Measurements from ENCODE around the gene C1QL1.

C1QL1 gene

DNA sequence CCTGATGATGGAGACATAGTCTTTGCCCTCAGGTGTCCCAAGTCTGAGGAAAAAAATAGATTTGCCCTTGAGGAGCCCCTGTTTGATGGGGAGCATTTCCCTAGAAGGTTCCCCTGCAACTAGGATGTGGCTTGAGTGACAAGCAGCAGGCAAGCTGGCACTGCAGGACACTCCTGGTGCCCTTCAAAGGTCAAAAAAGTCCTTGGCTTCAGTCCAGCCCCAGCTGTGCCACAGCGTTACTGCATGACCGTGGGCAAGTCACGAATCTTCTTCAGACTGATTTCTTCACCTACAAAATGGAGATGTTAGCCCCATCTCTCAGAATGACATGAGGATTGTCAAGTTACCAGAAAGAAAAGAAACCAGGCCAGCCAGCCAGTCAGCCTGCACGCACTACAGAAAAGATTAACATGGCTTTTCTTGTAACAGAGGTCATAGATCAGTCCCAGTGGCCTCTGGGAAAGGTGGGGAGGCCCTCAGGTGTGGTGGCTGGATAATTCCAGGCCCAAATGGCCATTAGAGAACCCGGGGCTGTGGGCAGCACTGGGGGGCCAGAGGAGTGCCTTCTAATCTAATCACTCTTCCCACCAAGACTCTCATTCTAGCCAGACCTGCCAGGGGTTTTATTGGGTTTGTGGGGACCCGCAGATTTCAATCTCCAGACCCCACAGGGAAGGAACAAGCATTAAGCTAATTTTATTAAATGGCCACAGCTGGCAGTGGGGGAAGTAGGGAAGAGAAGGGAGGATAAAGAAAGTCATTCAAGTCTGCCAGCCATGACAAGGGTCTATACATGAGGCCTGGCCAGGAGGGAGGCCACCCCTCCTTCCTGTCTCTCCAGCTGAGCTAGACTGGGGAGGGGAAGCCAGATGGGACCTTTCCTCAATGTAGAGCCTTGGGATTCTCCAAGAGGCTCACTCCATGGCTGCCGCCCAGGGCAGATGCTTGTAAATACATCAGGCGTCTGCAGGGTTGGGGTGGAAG, 10.8 kb downstream of the C1QL1 start:
- Histone ChIP-seq H3K4me3 (ENCODE audit: low read depth, low read length) (no peak overlapping the region), H3K9ac (ENCODE audit: low read length) (no peak overlapping the region), H2AFZ (ENCODE audit: insufficient read depth, low read length, poor library complexity) (no peak overlapping the region), H3K4me2 (ENCODE audit: low read length) (no peak overlapping the region), H3K27ac (ENCODE audit: low read depth, low read length) (no peak overlapping the region), H3K79me1 (ENCODE audit: low read length) (no peaks in the 10 kb centered on the region), H2BK5ac (ENCODE audit: low read depth, low read length, poor library complexity) (no peak overlapping the region), H3K18ac (ENCODE audit: low read length) (no peak overlapping the region), H3K14ac (ENCODE audit: low read length) (no peak overlapping the region), H3K4ac (ENCODE audit: low read depth, low read length) (no peak overlapping the region), H2AK5ac (ENCODE audit: low read length) (no peak overlapping the region), H3K9me3 (ENCODE audit: insufficient read depth, low read depth, low read length) (no peaks in the 10 kb centered on the region), H3K27me3 (ENCODE audit: insufficient read depth, low read length) (peaks cover 2% of the 10 kb centered on the region), H3K4me1 (ENCODE audit: control insufficient read depth in 1 of 2, insufficient read depth in 2 of 2, low read length in 2 of 2) (no peaks in the 10 kb centered on the region), H2BK12ac (ENCODE audit: low read length) (no peak overlapping the region), H3K23ac (ENCODE audit: low read length) (no peak overlapping the region), H3K36me3 (ENCODE audit: control insufficient read depth in 1 of 2, insufficient read depth in 2 of 2, low read length in 2 of 2) (no peaks in the 10 kb centered on the region), H4K91ac (ENCODE audit: low read depth, low read length) (no peak overlapping the region), H3K79me2 (ENCODE audit: control insufficient read depth, insufficient read depth, low read length, poor library complexity) (no peaks in the 10 kb centered on the region), H4K8ac (ENCODE audit: low read depth, low read length) (no peak overlapping the region), H2BK120ac (ENCODE audit: insufficient read depth, low read length, poor library complexity) (no peak overlapping the region), H4K12ac (ENCODE audit: low read depth, low read length) (no peak overlapping the region)
- no CpG with 5 or more reads among the region's 8 CpGs for WGBS (ENCODE audit: extremely low coverage, insufficient coverage, insufficient read length)
- DNase-seq: no peak

DNA sequence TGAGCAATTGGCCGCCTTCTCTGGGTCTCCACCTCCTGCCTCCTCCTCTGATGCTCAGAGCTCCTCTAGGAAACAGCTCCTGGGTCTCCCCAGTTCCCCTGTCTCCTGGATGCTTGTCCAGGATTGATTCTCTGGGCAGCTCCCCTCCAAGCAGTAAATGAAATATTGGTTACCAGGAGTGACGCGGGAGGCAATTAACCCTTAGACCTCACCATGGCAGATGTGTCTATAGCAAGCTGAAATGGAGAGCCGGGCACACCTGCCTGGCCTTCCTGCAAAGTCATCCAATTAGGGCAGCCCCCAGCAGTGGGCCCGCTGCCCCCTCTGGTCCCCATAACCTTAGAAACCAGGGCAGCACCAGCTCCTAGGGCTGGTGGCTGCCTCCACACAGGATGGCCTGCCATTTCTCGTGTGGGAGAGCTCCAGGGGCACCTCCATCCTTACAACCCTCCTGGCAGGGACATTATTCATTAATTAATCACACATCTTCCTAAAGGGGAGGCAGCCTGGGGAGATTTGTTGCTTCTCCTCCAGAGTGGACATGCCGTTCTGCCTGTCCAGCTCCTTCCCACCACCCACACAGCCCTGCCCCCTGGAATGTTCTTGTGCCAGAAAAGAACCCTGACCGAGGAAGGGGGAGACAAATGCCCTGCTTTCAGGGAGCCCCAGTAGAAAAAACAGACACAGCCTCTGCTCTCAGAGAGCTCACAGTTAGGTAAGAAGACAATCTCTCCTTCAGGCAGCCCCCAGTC, 12.3 kb downstream of the C1QL1 start:
- DNase-seq: no peak
- Histone ChIP-seq H3K4me2 (ENCODE audit: low read length) (no peak overlapping the region), H3K9ac (ENCODE audit: low read length) (no peak overlapping the region), H3K36me3 (ENCODE audit: control insufficient read depth in 1 of 2, insufficient read depth in 2 of 2, low read length in 2 of 2) (no peaks in the 10 kb centered on the region), H3K27ac (ENCODE audit: low read depth, low read length) (no peak overlapping the region), H3K23ac (ENCODE audit: low read length) (no peak overlapping the region), H2BK5ac (ENCODE audit: low read depth, low read length, poor library complexity) (no peak overlapping the region), H3K4me1 (ENCODE audit: control insufficient read depth in 1 of 2, insufficient read depth in 2 of 2, low read length in 2 of 2) (no peaks in the 10 kb centered on the region), H3K4me3 (ENCODE audit: low read depth, low read length) (no peak overlapping the region), H4K8ac (ENCODE audit: low read depth, low read length) (no peak overlapping the region), H3K9me3 (ENCODE audit: insufficient read depth, low read depth, low read length) (no peaks in the 10 kb centered on the region), H3K79me2 (ENCODE audit: control insufficient read depth, insufficient read depth, low read length, poor library complexity) (no peaks in the 10 kb centered on the region), H2AK5ac (ENCODE audit: low read length) (no peak overlapping the region), H3K4ac (ENCODE audit: low read depth, low read length) (no peak overlapping the region), H2AFZ (ENCODE audit: insufficient read depth, low read length, poor library complexity) (no peak overlapping the region), H3K18ac (ENCODE audit: low read length) (no peak overlapping the region), H3K14ac (ENCODE audit: low read length) (no peak overlapping the region), H3K79me1 (ENCODE audit: low read length) (no peaks in the 10 kb centered on the region), H3K27me3 (ENCODE audit: insufficient read depth, low read length) (peaks cover 2% of the 10 kb centered on the region), H4K12ac (ENCODE audit: low read depth, low read length) (no peak overlapping the region), H4K91ac (ENCODE audit: low read depth, low read length) (no peak overlapping the region), H2BK12ac (ENCODE audit: low read length) (no peak overlapping the region), H2BK120ac (ENCODE audit: insufficient read depth, low read length, poor library complexity) (no peak overlapping the region)
- WGBS (ENCODE audit: extremely low coverage, insufficient coverage, insufficient read length): no CpG with 5 or more reads among the region's 8 CpGs

DNA sequence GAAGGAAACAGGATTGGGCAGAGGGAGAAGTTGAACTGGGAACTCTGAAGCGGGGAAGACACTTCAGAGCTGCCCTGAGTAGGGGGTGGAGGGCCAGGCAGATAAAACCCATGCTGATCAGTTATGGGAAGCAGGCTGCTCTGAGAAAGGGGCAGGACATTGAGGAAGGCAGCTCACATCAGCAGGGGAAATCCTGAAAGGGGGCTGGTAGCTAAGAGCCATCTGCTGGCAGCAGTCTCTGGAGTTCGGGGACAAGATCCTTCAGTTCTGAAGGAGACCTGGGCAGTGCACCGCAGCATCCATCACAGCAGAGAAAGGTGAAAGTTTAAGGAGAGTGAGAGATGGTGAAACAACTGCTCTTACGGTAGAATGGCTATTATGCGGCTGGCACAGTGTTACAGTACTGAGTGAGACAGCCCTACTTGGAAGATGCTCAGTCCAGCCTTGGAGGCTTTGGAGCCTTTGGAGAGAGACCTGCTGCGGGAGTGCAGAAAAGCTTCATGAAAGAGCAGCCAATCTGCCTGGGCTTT, 15.1 kb downstream of the C1QL1 start:
- Histone ChIP-seq H2BK120ac (ENCODE audit: insufficient read depth, low read length, poor library complexity) (no peak overlapping the region), H3K14ac (ENCODE audit: low read length) (no peak overlapping the region), H3K79me2 (ENCODE audit: control insufficient read depth, insufficient read depth, low read length, poor library complexity) (no peaks in the 10 kb centered on the region), H3K18ac (ENCODE audit: low read length) (no peak overlapping the region), H3K23ac (ENCODE audit: low read length) (no peak overlapping the region), H4K12ac (ENCODE audit: low read depth, low read length) (no peak overlapping the region), H3K9me3 (ENCODE audit: insufficient read depth, low read depth, low read length) (no peaks in the 10 kb centered on the region), H2BK5ac (ENCODE audit: low read depth, low read length, poor library complexity) (no peak overlapping the region), H4K91ac (ENCODE audit: low read depth, low read length) (no peak overlapping the region), H3K4ac (ENCODE audit: low read depth, low read length) (no peak overlapping the region), H3K4me2 (ENCODE audit: low read length) (no peak overlapping the region), H3K9ac (ENCODE audit: low read length) (no peak overlapping the region), H2BK12ac (ENCODE audit: low read length) (no peak overlapping the region), H2AFZ (ENCODE audit: insufficient read depth, low read length, poor library complexity) (no peak overlapping the region), H3K4me1 (ENCODE audit: control insufficient read depth in 1 of 2, insufficient read depth in 2 of 2, low read length in 2 of 2) (peaks cover 2% of the 10 kb centered on the region in 2 experiments), H2AK5ac (ENCODE audit: low read length) (no peak overlapping the region), H3K27ac (ENCODE audit: low read depth, low read length) (no peak overlapping the region), H3K4me3 (ENCODE audit: low read depth, low read length) (no peak overlapping the region), H4K8ac (ENCODE audit: low read depth, low read length) (no peak overlapping the region), H3K27me3 (ENCODE audit: insufficient read depth, low read length) (no peaks in the 10 kb centered on the region), H3K79me1 (ENCODE audit: low read length) (no peaks in the 10 kb centered on the region), H3K36me3 (ENCODE audit: control insufficient read depth in 1 of 2, insufficient read depth in 2 of 2, low read length in 2 of 2) (no peaks in the 10 kb centered on the region)
- WGBS (ENCODE audit: extremely low coverage, insufficient coverage, insufficient read length): no CpG with 5 or more reads among the region's 6 CpGs
- no peak for DNase-seq

DNA sequence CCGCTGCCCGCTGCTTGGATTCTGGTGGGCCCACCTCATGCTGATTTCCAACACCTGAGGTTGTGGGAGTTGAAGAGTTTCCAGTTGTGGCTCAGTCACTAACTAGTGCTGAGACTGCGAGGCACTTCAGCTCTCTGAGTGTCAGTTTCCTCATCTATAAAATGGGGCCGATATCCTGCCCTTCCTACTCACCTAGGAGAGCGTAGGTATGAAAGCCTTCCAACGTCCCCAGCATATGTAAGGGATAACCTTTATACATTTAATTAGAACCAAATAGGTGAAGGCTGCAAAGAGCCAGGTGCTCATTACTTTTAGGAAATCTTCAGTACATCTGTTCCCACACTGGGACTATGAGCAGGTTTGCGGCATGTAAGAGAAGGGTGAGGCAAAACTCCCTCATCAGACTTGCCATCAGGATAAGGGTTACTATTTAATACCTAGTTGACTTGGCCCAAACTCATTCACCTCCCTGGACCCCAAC, 19.7 kb downstream of the C1QL1 start:
- no peaks in the 10 kb centered on the region for H3K36me3 ChIP-seq (ENCODE audit: control insufficient read depth in 1 of 2, insufficient read depth in 2 of 2, low read length in 2 of 2)
- H3K79me1 ChIP-seq (ENCODE audit: low read length): peaks cover 3% of the 10 kb centered on the region
- no peak overlapping the region for H3K18ac ChIP-seq (ENCODE audit: low read length)
- no peak overlapping the region for H2BK12ac ChIP-seq (ENCODE audit: low read length)
- peak overlapping the region; percentile 98 for H3K4me2 ChIP-seq (ENCODE audit: low read length)
- no peak overlapping the region for H3K14ac ChIP-seq (ENCODE audit: low read length)
- H2BK120ac ChIP-seq (ENCODE audit: insufficient read depth, low read length, poor library complexity): no peak overlapping the region
- no peak overlapping the region for H3K4ac ChIP-seq (ENCODE audit: low read depth, low read length)
- H2BK5ac ChIP-seq (ENCODE audit: low read depth, low read length, poor library complexity): no peak overlapping the region
- no peak overlapping the region for H2AFZ ChIP-seq (ENCODE audit: insufficient read depth, low read length, poor library complexity)
- H3K9me3 ChIP-seq (ENCODE audit: insufficient read depth, low read depth, low read length): no peaks in the 10 kb centered on the region
- H3K27me3 ChIP-seq (ENCODE audit: insufficient read depth, low read length): no peaks in the 10 kb centered on the region
- H4K91ac ChIP-seq (ENCODE audit: low read depth, low read length): peak overlapping the region; percentile 3
- no peak overlapping the region for H3K9ac ChIP-seq (ENCODE audit: low read length)
- H4K12ac ChIP-seq (ENCODE audit: low read depth, low read length): peak overlapping the region; percentile 81
- no CpG with 5 or more reads among the region's 7 CpGs for WGBS (ENCODE audit: extremely low coverage, insufficient coverage, insufficient read length)
- no peak overlapping the region for H3K23ac ChIP-seq (ENCODE audit: low read length)
- H4K8ac ChIP-seq (ENCODE audit: low read depth, low read length): peak overlapping the region; percentile 90
- H3K4me3 ChIP-seq (ENCODE audit: low read depth, low read length): no peak overlapping the region
- no peak for DNase-seq
- no peak overlapping the region for H2AK5ac ChIP-seq (ENCODE audit: low read length)
- H3K27ac ChIP-seq (ENCODE audit: low read depth, low read length): no peak overlapping the region
- H3K4me1 ChIP-seq (ENCODE audit: control insufficient read depth in 1 of 2, insufficient read depth in 2 of 2, low read length in 2 of 2): peaks cover 4 to 7% of the 10 kb centered on the region in 2 experiments
- H3K79me2 ChIP-seq (ENCODE audit: control insufficient read depth, insufficient read depth, low read length, poor library complexity): peaks cover 9% of the 10 kb centered on the region

Data from trophoblast cell (in vitro differentiated cells and primary cell).